ENCODE results near the gene SNTG2. TPM values are rescaled to one million over a fixed set of nuclear protein-coding genes. Genes with fewer than 3 reads are reported as not detected.

The SNTG2 gene
- total and polyA plus RNA-seq, 10 of the 15 experiments (the other 5 are each of a cell fraction or from before 2014, with no cell fraction given), result not detected

DNA sequence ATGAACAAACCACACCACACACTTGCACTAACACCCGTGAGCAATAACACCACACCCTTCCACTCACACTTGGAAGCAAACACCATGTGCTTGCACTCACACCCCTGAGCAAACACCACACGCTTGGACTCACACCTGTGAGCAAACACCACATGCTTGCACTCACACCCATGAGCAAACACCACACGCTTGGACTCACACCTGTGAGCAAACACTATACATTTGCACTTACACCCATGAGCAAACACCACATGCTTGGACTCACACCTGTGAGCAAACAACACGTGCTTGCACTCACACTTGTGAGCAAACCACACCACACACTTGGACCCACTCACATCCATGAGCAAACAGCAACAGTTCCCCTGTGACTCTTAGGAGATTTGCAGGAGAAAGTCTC lies 24.4 kb downstream of the SNTG2 start:
- intact Hi-C loops (cut with micrococcal nuclease; ENCODE audit: unreplicated experiment), result no loop called here
- H3K9ac ChIP-seq (ENCODE audit: control insufficient read depth, insufficient read depth, low read length), result no peak overlapping the region
- POLR2A ChIA-PET, result no interaction called here
- RAD21 ChIA-PET (ENCODE audit: unreplicated experiment), result no interaction called here
- in situ Hi-C loops (cut with MboI), result no loop called here
- H3K27ac ChIP-seq (ENCODE audit: control insufficient read depth, insufficient read depth), result no peak overlapping the region
- no peaks in the 10 kb centered on the region for H3K27me3 ChIP-seq (replicated peaks in 1 of 2; ENCODE audit: control insufficient read depth in 2 of 2, insufficient read depth in 2 of 2, low read length in 1 of 2)
- TF ChIP-seq ZBED1 (IDR thresholded peaks at IDR 0.05; ENCODE audit: borderline replicate concordance), result no peak
- TF ChIP-seq, protein P1, sequence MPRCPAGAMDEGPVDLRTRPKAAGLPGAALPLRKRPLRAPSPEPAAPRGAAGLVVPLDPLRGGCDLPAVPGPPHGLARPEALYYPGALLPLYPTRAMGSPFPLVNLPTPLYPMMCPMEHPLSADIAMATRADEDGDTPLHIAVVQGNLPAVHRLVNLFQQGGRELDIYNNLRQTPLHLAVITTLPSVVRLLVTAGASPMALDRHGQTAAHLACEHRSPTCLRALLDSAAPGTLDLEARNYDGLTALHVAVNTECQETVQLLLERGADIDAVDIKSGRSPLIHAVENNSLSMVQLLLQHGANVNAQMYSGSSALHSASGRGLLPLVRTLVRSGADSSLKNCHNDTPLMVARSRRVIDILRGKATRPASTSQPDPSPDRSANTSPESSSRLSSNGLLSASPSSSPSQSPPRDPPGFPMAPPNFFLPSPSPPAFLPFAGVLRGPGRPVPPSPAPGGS (IDR thresholded peaks at IDR 0.05; ENCODE audit: borderline replicate concordance, insufficient read depth, low read depth, low read length, poor library complexity, severe bottlenecking), result peak; percentile 91
- no peaks in the 10 kb centered on the region for H3K79me2 ChIP-seq (ENCODE audit: control insufficient read depth, insufficient read depth, low read length)
- no peak overlapping the region for H3K4me3 ChIP-seq
- SMC1A ChIA-PET (ENCODE audit: uncharacterized antibody, unreplicated experiment), result no interaction called here
- H3K36me3 ChIP-seq (ENCODE audit: control insufficient read depth in 2 of 2, insufficient read depth in 2 of 2, low read length in 1 of 2), result no peaks in the 10 kb centered on the region
- CTCF ChIA-PET, result no interaction called here
- H3K4me2 ChIP-seq (ENCODE audit: control insufficient read depth, insufficient read depth), result no peak overlapping the region
- no peaks in the 10 kb centered on the region for H3K9me3 ChIP-seq (replicated peaks; ENCODE audit: control insufficient read depth, insufficient read depth, low read length)
- H2AFZ ChIP-seq (ENCODE audit: control insufficient read depth, low read depth, low read length), result no peak overlapping the region
- no TSS peak for BruUV-seq (replicated peaks)
- 15% methylated on average over 4 of the region's 4 CpGs for WGBS (ENCODE audit: insufficient coverage, insufficient replicate concordance, low lambda C conversion rate, missing lambda C conversion rate)
- FAIRE-seq, result no peak
- no peak for ATAC-seq
- peaks cover 16% of the 10 kb centered on the region for H3K4me1 ChIP-seq (ENCODE audit: control insufficient read depth, insufficient read depth, low read length)
- no peaks in the 10 kb centered on the region for H4K20me1 ChIP-seq (ENCODE audit: control insufficient read depth, insufficient read depth)
- DNase-seq (ENCODE audit: low read depth, low spot score), result no peak

GRCh38 chr2:979069-979928 lies 28.6 kb downstream of the SNTG2 start:
- FAIRE-seq (no peak), ATAC-seq (no peak), DNase-seq (ENCODE audit: low read depth, low spot score) (no peak)
- Histone ChIP-seq H3K27ac (ENCODE audit: control insufficient read depth, insufficient read depth) (no peak overlapping the region), H3K4me1 (ENCODE audit: control insufficient read depth, insufficient read depth, low read length) (peaks cover 9% of the 10 kb centered on the region), H3K27me3 (replicated peaks in 1 of 2; ENCODE audit: control insufficient read depth in 2 of 2, insufficient read depth in 2 of 2, low read length in 1 of 2) (no peaks in the 10 kb centered on the region; a peak in 2 of 4 replicates), H2AFZ (ENCODE audit: control insufficient read depth, low read depth, low read length) (peak overlapping the region; percentile 24), H3K4me2 (ENCODE audit: control insufficient read depth, insufficient read depth) (peak overlapping the region; percentile 66), H3K9ac (ENCODE audit: control insufficient read depth, insufficient read depth, low read length) (no peak overlapping the region; the same call in 1 of the 2 replicates), H3K4me3 (no peak overlapping the region), H3K36me3 (ENCODE audit: control insufficient read depth in 2 of 2, insufficient read depth in 2 of 2, low read length in 1 of 2) (no peaks in the 10 kb centered on the region), H3K9me3 (replicated peaks; ENCODE audit: control insufficient read depth, insufficient read depth, low read length) (no peaks in the 10 kb centered on the region), H4K20me1 (ENCODE audit: control insufficient read depth, insufficient read depth) (no peaks in the 10 kb centered on the region), H3K79me2 (ENCODE audit: control insufficient read depth, insufficient read depth, low read length) (no peaks in the 10 kb centered on the region)
- SMC1A ChIA-PET (ENCODE audit: uncharacterized antibody, unreplicated experiment), result interaction anchor here (0.9 kb wide), 1 partner anchor 27 kb away, joined by 3 read pairs; no protein-coding TSS in a partner anchor
- in situ Hi-C loops (cut with MboI), result no loop called here
- CTCF ChIA-PET, result interaction anchor here (1.2 kb wide), 1 partner anchor 26 kb away, joined by 4 read pairs; no protein-coding TSS in a partner anchor
- TF ChIP-seq RUNX3 (IDR thresholded peaks at IDR 0.05; ENCODE audit: low read length) (peak; percentile 11; the same call in 1 of the 2 replicates), ZNF207 (IDR thresholded peaks at IDR 0.05; ENCODE audit: borderline replicate concordance) (no peak), POU2F2 (IDR thresholded peaks at IDR 0.05; ENCODE audit: borderline replicate concordance, low read depth, low read length) (0 out of 3 replicates have a peak, but pooled peaks have one; percentile 45)
- RAD21 ChIA-PET (ENCODE audit: unreplicated experiment), result no interaction called here
- intact Hi-C loops (cut with micrococcal nuclease; ENCODE audit: unreplicated experiment), result no loop called here
- POLR2A ChIA-PET, result no interaction called here
- 17% methylated on average over 8 of the region's 8 CpGs for WGBS (ENCODE audit: insufficient coverage, insufficient replicate concordance, low lambda C conversion rate, missing lambda C conversion rate)
- BruUV-seq (replicated peaks), result no TSS peak
